Activated CD8-positive, alpha-beta T cell treated with anti-CD3 and anti-CD28 coated beads for 36 hours (primary cell): ENCODE data around the gene TAF4. TPM values are rescaled to one million over a fixed set of nuclear protein-coding genes. Genes with fewer than 3 reads are reported as not detected.

Source experiments
- ATAC-seq: fragments of 200-7000 bp; cut with Tn5 transposase; one replicate; pipeline ENCODE4 v1.10.0; 2021; ENCODE audit warnings: mild to moderate bottlenecking, moderate library complexity
- CTCF ChIA-PET: fragments of 350-600 bp; sonication (Branson Sonifier 250); formaldehyde crosslinking; loops from one replicate; lab custom pipeline; 2021; ENCODE audit warnings: antibody characterized with exemption; lab: Charles Lee
- POLR2A ChIA-PET: fragments of 350-600 bp; sonication (Branson Sonifier 250); formaldehyde crosslinking; loops from one replicate; lab custom pipeline; 2021; ENCODE audit warnings: antibody characterized with exemption; lab: Charles Lee
- DNase-seq: peaks from one replicate; pipeline ENCODE4 v3.0.0-alpha.2; 2020
- H3K27ac Mint-ChIP-seq: one replicate; pipeline ENCODE4 v1.8.0; 2021; ENCODE audit warnings: mild to moderate bottlenecking, mixed read lengths
- H3K27me3 Mint-ChIP-seq: one replicate; pipeline ENCODE4 v1.8.0; 2021; ENCODE audit warnings: mixed read lengths
- H3K36me3 Mint-ChIP-seq: one replicate; pipeline ENCODE4 v1.8.0; 2021; ENCODE audit warnings: low read depth, mixed read lengths
- H3K4me1 Mint-ChIP-seq: one replicate; pipeline ENCODE4 v1.8.0; 2021; ENCODE audit warnings: low read depth, mixed read lengths
- H3K4me3 Mint-ChIP-seq: one replicate; pipeline ENCODE4 v1.8.0; 2021; ENCODE audit warnings: mild to moderate bottlenecking, moderate library complexity, mixed read lengths
- H3K9me3 Mint-ChIP-seq: one replicate; pipeline ENCODE4 v1.8.0; 2021; ENCODE audit warnings: mixed read lengths
- CTCF ChIP-seq: fragments of 200-600 bp; IDR thresholded peaks from one replicate; pipeline ENCODE4 v1.8.0; 2022; ENCODE audit warnings: antibody characterized with exemption, mild to moderate bottlenecking
- intact Hi-C: fragments of 100-400 bp; cut with micrococcal nuclease; formaldehyde crosslinking; loops from one replicate; pipeline ENCODE4 v1.10.0; 2022
- total RNA-seq, 2 experiments: library from RNA; stranded (reverse); gene quantifications; one replicate each; pipeline ENCODE4 v1.2.3, GENCODE V29; 2021

Gene TAF4
- total RNA-seq, 2 experiments from 2014 or later: 14.1 to 15.9 TPM

- CTCF ChIA-PET: interaction anchor here (0.9 kb wide), 1 partner anchor 40 kb away, joined by 3 read pairs; no protein-coding TSS in a partner anchor
Observed at GRCh38 chr20:61935926-61936700, 129.6 kb downstream of the TAF4 start.

GRCh38 chr20:61934716-61935530, 130.8 kb downstream of the TAF4 start:
- intact Hi-C loops: no loop called here
- no peak overlapping the region for H3K27ac Mint-ChIP-seq
- no peak for ATAC-seq
- DNase-seq: no peak
- no peak for TF ChIP-seq CTCF
- H3K9me3 Mint-ChIP-seq: no peaks in the 10 kb centered on the region
- CTCF ChIA-PET: interaction anchor here (0.9 kb wide), 1 partner anchor 39 kb away, joined by 3 read pairs; no protein-coding TSS in a partner anchor
- no peaks in the 10 kb centered on the region for H3K4me1 Mint-ChIP-seq
- no peaks in the 10 kb centered on the region for H3K36me3 Mint-ChIP-seq
- H3K27me3 Mint-ChIP-seq: peaks cover 2% of the 10 kb centered on the region
- POLR2A ChIA-PET: no interaction called here
- no peak overlapping the region for H3K4me3 Mint-ChIP-seq

More at GRCh38 chr20:61935926-61936700, 129.6 kb downstream of the TAF4 start:
- Mint-ChIP-seq H3K36me3 (no peaks in the 10 kb centered on the region), H3K9me3 (no peaks in the 10 kb centered on the region), H3K27ac (no peak overlapping the region), H3K27me3 (peaks cover 2% of the 10 kb centered on the region), H3K4me1 (no peaks in the 10 kb centered on the region), H3K4me3 (no peak overlapping the region)
- DNase-seq (no peak), ATAC-seq (no peak)
- no peak for TF ChIP-seq CTCF
- intact Hi-C loops: no loop called here
- POLR2A ChIA-PET: no interaction called here

DNA sequence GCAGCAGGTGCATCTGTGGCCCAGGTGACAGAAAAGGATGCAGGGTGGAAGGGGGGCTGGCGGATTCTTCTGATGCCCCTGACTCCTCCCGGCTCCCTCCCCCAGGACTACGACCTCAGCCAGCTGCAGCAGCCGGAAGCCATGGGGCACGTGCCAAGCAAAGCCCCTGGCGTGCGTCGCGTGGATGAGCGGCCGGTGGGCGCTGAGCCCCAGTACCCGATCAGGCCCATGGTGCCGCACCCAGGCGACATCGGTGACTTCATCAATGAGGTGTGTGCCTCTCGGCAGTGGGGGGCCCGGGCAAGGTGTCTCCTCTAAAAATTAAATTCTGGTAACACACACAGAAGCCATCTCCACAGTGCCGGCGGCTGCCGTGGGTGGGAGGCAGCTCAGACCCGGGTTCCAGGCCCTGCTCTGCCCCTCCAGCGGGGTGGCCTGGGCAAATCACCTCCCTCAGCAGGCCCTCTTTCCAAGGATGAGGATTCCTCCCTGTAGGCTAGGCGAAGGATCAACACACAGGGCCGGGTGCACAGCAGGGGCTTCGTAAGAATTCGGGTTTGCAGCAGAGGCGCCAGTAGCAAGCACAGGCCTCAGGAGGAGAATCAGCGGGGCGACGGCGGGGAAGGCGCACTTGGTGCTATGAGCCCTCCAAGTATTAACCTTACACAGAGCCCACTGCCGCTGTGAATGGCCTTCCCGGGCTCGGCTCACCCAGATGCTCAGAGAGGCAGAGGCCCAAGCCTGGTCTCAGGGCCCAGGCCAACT, 131.5 kb downstream of the TAF4 start:
- CTCF ChIA-PET: no interaction called here
- no peaks in the 10 kb centered on the region for H3K36me3 Mint-ChIP-seq
- intact Hi-C loops: no loop called here
- H3K4me3 Mint-ChIP-seq: no peak overlapping the region
- TF ChIP-seq CTCF: no peak
- no peaks in the 10 kb centered on the region for H3K9me3 Mint-ChIP-seq
- peaks cover 2% of the 10 kb centered on the region for H3K27me3 Mint-ChIP-seq
- ATAC-seq (no peak), DNase-seq (no peak)
- POLR2A ChIA-PET: no interaction called here
- no peaks in the 10 kb centered on the region for H3K4me1 Mint-ChIP-seq
- H3K27ac Mint-ChIP-seq: no peak overlapping the region

DNA sequence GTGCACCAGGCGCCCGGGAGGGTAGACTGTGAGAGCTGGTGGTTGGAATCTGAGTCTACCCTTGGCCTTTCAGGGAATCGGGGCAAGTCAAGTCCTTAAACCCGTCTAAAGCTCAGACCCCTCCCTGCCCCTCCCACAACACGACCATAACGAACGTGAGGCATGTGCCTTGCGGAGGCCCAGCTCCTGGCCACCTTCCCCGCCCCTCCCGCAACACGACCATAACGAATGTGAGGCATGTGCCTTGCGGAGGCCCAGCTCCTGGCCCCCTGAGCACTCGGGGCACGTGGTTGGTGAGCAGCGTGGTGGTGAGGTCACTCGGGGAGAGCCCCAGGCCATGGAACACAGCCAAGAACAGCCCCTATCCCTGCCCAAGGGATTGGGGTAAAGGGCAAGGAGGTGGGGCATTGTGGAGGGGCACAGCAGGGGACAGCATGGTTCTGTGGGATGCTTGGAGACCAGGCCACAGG, 132.2 kb downstream of the TAF4 start:
- Mint-ChIP-seq H3K4me1 (no peaks in the 10 kb centered on the region), H3K36me3 (no peaks in the 10 kb centered on the region), H3K9me3 (no peaks in the 10 kb centered on the region), H3K4me3 (no peak overlapping the region), H3K27ac (no peak overlapping the region), H3K27me3 (peaks cover 2% of the 10 kb centered on the region)
- TF ChIP-seq CTCF: no peak
- ATAC-seq: no peak
- ChIA-PET CTCF (no interaction called here), POLR2A (no interaction called here)
- intact Hi-C loops: no loop called here
- DNase-seq: no peak
